ENCODE data around the gene CYTIP.

DNA sequence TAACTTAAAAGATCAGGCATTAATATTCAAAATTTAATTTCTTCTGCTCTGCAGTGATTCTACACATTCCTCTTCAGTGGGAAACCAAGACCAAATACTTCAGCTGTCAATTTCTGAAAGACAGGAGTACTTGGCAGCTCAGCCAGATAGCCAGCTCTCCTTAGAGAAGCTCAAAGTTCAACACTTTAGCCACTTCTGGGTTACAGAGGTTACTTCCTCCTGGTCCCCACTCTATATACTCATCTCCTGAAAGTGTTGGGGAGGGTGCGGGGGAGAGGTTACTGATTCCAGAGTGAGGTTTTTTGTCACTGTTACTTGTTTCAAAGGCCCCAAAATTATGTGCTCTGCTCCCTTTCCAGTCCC lies 4.1 kb downstream of the CYTIP start:
- TF ChIP-seq, protein P1, sequence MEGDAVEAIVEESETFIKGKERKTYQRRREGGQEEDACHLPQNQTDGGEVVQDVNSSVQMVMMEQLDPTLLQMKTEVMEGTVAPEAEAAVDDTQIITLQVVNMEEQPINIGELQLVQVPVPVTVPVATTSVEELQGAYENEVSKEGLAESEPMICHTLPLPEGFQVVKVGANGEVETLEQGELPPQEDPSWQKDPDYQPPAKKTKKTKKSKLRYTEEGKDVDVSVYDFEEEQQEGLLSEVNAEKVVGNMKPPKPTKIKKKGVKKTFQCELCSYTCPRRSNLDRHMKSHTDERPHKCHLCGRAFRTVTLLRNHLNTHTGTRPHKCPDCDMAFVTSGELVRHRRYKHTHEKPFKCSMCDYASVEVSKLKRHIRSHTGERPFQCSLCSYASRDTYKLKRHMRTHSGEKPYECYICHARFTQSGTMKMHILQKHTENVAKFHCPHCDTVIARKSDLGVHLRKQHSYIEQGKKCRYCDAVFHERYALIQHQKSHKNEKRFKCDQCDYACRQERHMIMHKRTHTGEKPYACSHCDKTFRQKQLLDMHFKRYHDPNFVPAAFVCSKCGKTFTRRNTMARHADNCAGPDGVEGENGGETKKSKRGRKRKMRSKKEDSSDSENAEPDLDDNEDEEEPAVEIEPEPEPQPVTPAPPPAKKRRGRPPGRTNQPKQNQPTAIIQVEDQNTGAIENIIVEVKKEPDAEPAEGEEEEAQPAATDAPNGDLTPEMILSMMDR (IDR thresholded peaks at IDR 0.05): no peak
- TF ChIP-seq POLR2A (IDR thresholded peaks at IDR 0.05): no peak

All from adrenal gland (tissue), 5 donors.